Prostate gland (tissue), 2 donors: Measurements from ENCODE around the gene SRA1. TPM values are rescaled to one million over a fixed set of nuclear protein-coding genes. Genes with fewer than 3 reads are reported as not detected.

Source experiments
- DNase-seq: peaks from one replicate; pipeline ENCODE4 v3.0.0-alpha.2; 2019; ENCODE audit warnings: low spot score
- H3K27ac ChIP-seq, 2 donors: fragments of 200-600 bp; sonication (generic); 2 replicates each; pipeline ENCODE4 v1.5.1; 2017 to 2019
- H3K27me3 ChIP-seq: fragments of 200-600 bp; sonication (generic); replicated peaks from 2 replicates; pipeline ENCODE4 v1.5.1; 2019; ENCODE audit not compliant: insufficient read depth
- H3K36me3 ChIP-seq, 2 donors: fragments of 200-600 bp; sonication (generic); 1 replicate in 1 of 2; 2 replicates in 1 of 2; pipeline versions ENCODE4 v1.5.1 to v1.8.1; 2017 to 2019
- H3K4me1 ChIP-seq: fragments of 200-600 bp; sonication (generic); replicated peaks from 2 replicates; pipeline ENCODE4 v1.5.1; 2019
- H3K4me3 ChIP-seq, 2 donors: fragments of 200-600 bp; sonication (generic); 2 replicates each; pipeline ENCODE4 v1.5.1; 2017 to 2019
- H3K9me3 ChIP-seq: fragments of 200-600 bp; sonication (generic); 2 replicates; pipeline ENCODE4 v1.5.1; 2017
- CTCF ChIP-seq, 4 experiments: fragments of 200-600 bp in 2 of 4; fragments of 450-650 bp in 2 of 4; sonication (generic) in 2 of 4; IDR thresholded peaks; 1 replicate in 3 of 4; 2 replicates in 1 of 4; pipeline ENCODE4 v1.5.1; 2016 to 2019; ENCODE audit warnings: antibody characterized with exemption in 4 of 4, mild to moderate bottlenecking in 2 of 4, moderate library complexity in 2 of 4
- POLR2A ChIP-seq: fragments of 450-650 bp; IDR thresholded peaks from one replicate; pipeline ENCODE4 v1.6.1; 2016; ENCODE audit warnings: antibody characterized with exemption, mild to moderate bottlenecking
- POLR2AphosphoS5 ChIP-seq: sonication (generic); formaldehyde crosslinking; IDR thresholded peaks from one replicate; pipeline ENCODE4 v1.6.1; 2017; ENCODE audit warnings: antibody characterized with exemption
- WGBS: methylation state at CpG from one replicate; pipeline ENCODE4 v1.1.5; 2018; 5-methylcytosine and 5-hydroxymethylcytosine counted together
- intact Hi-C: fragments of 100-400 bp; cut with DNase I; formaldehyde crosslinking; loops from one replicate; pipeline ENCODE4 v1.14.2; 2022
- microRNA-seq: library from miRNA; unstranded; fragments of <30 nt; microRNA quantifications from one replicate; pipeline ENCODE4, GENCODE V29; 2016
- small RNA-seq, 2 donors: library from RNA; depleted of rRNA; stranded (forward); fragments of <200 nt; gene quantifications; one replicate each; pipeline ENCODE3, GENCODE V24; 2016
- total RNA-seq, 2 donors: library from RNA; depleted of rRNA; stranded (reverse); fragments of >200 nt; gene quantifications; one replicate each; pipeline ENCODE4 v1.1.0, GENCODE V29; 2016

Gene SRA1
- total RNA-seq, 2 donors from 2014 or later, result 31.6 to 33.6 TPM

GRCh38 chr5:140513124-140513523, 44.1 kb downstream of the SRA1 start:
- no peak overlapping the region for H3K4me3 ChIP-seq
- intact Hi-C loops, result no loop called here
- TF ChIP-seq POLR2AphosphoS5, result no peak
- TF ChIP-seq POLR2A, result no peak
- no peak for TF ChIP-seq CTCF (IDR thresholded peaks at IDR 0.05)
- no peak overlapping the region for H3K27ac ChIP-seq
- H3K4me1 ChIP-seq, result no peaks in the 10 kb centered on the region
- peaks cover 6% of the 10 kb centered on the region in 2 donors for H3K36me3 ChIP-seq
- 95% methylated on average over 2 of the region's 2 CpGs for WGBS
- no peaks in the 10 kb centered on the region for H3K27me3 ChIP-seq
- no peaks in the 10 kb centered on the region for H3K9me3 ChIP-seq
- no peak for DNase-seq

GRCh38 chr5:140509898-140510297, 47.4 kb downstream of the SRA1 start:
- H3K9me3 ChIP-seq, result no peaks in the 10 kb centered on the region
- intact Hi-C loops, result no loop called here
- H3K36me3 ChIP-seq, result peaks cover 6% of the 10 kb centered on the region in 2 donors
- no peak overlapping the region for H3K4me3 ChIP-seq
- 84% methylated on average over 4 of the region's 4 CpGs for WGBS
- no peaks in the 10 kb centered on the region for H3K27me3 ChIP-seq
- no peak for TF ChIP-seq POLR2A
- no peak for TF ChIP-seq CTCF (IDR thresholded peaks at IDR 0.05)
- TF ChIP-seq POLR2AphosphoS5, result no peak
- no peaks in the 10 kb centered on the region for H3K4me1 ChIP-seq
- H3K27ac ChIP-seq, result no peak overlapping the region
- DNase-seq, result no peak

GRCh38 chr5:140502834-140503233, 54.4 kb downstream of the SRA1 start:
- Histone ChIP-seq H3K9me3 (no peaks in the 10 kb centered on the region), H3K4me3 (no peak overlapping the region), H3K4me1 (no peaks in the 10 kb centered on the region), H3K27me3 (no peaks in the 10 kb centered on the region), H3K36me3 (no peaks in the 10 kb centered on the region), H3K27ac (no peak overlapping the region)
- no peak for DNase-seq
- intact Hi-C loops, result no loop called here
- WGBS, result 95% methylated on average over 2 of the region's 2 CpGs
- TF ChIP-seq CTCF (IDR thresholded peaks at IDR 0.05) (no peak), POLR2AphosphoS5 (no peak), POLR2A (no peak)

Small RNA genes within 50 kb of the gene (microRNA-seq; reads per million reads assigned to microRNA genes)
- not detected for gene MIR6831

Small RNA genes within 50 kb of the gene (small RNA-seq; reads per million reads assigned to genes)
- 0 reads per million in 2 donors for gene RF00279
- 0 reads per million in 2 donors for gene RF00443

Other genes starting within 250 kb of the SRA1 start
- gene HBEGF, start 210.9 kb downstream of the SRA1 start, total RNA-seq, result 10 to 100 TPM in 1 of 2 donors, 1 to 10 TPM in 1; 7.7 to 24.0 TPM
- gene SLC4A9, start 197.3 kb downstream of the SRA1 start, total RNA-seq, result not detected
- 100 to 1,000 TPM in 1 of 2 donors, 10 to 100 TPM in 1; 69.7 to 112 TPM for gene ANKHD1, start 155.6 kb downstream of the SRA1 start, total RNA-seq
- 10 to 100 TPM; 28.3 to 41.4 TPM for gene EIF4EBP3, start 9.8 kb downstream of the SRA1 start, total RNA-seq
- 10 to 100 TPM; 23.7 to 70.7 TPM for gene APBB3, start 7.1 kb upstream of the SRA1 start, total RNA-seq
- gene SLC35A4, start 7.4 kb upstream of the SRA1 start, total RNA-seq, result 100 to 1,000 TPM in 1 of 2 donors, 10 to 100 TPM in 1; 61.8 to 107 TPM
- 10 to 100 TPM; 22.9 to 56.5 TPM for gene CD14, start 75.7 kb upstream of the SRA1 start, total RNA-seq
- gene TMCO6, start 82.0 kb upstream of the SRA1 start, total RNA-seq, result 100 to 1,000 TPM in 1 of 2 donors, 10 to 100 TPM in 1; 45.6 to 124 TPM
- 100 to 1,000 TPM in 1 of 2 donors, 10 to 100 TPM in 1; 91.2 to 117 TPM for gene NDUFA2, start 90.2 kb upstream of the SRA1 start, total RNA-seq
- 100 to 1,000 TPM; 127 to 145 TPM for gene IK, start 90.4 kb upstream of the SRA1 start, total RNA-seq
- 10 to 100 TPM; 23.2 to 26.2 TPM for gene WDR55, start 107.4 kb upstream of the SRA1 start, total RNA-seq
- gene DND1, start 116.1 kb upstream of the SRA1 start, total RNA-seq, result 10 to 100 TPM in 1 of 2 donors, under 1 TPM in 1; 0.36 to 26.2 TPM
- gene HARS1, start 133.9 kb upstream of the SRA1 start, total RNA-seq, result 10 to 100 TPM; 37.3 to 54.3 TPM
- gene HARS2, start 134.0 kb upstream of the SRA1 start, total RNA-seq, result 10 to 100 TPM; 23.9 to 28.1 TPM
- gene ZMAT2, start 143.0 kb upstream of the SRA1 start, total RNA-seq, result 10 to 100 TPM; 26.0 to 36.8 TPM
- gene PCDHA1, start 228.7 kb upstream of the SRA1 start, total RNA-seq, result under 1 TPM in 1 of 2 donors, not detected in 1; 0.85 TPM
- gene PCDHA2, start 237.4 kb upstream of the SRA1 start, total RNA-seq, result under 1 TPM in 1 of 2 donors, not detected in 1; 0.80 TPM
- 1 to 10 TPM in 1 of 2 donors, under 1 TPM in 1; 0.09 to 1.0 TPM for gene PCDHA3, start 243.6 kb upstream of the SRA1 start, total RNA-seq
- 1 to 10 TPM; 2.3 to 2.4 TPM for gene PCDHA4, start 249.6 kb upstream of the SRA1 start, total RNA-seq